GM19438 (cell line): ENCODE results near the gene PRB2.
"Not testable (repeated sequence)": the region's sequence is repeated elsewhere in the genome, so short reads cannot be mapped to it uniquely, and the experiment has no call there.

Source experiments
- ATAC-seq: cut with Tn5 transposase; IDR thresholded peaks from one replicate; pipeline ENCODE4 v1.9.1; 2021; ENCODE audit warnings: low read depth; ENCODE audit not compliant: unreplicated experiment

The PRB2 gene

DNA sequence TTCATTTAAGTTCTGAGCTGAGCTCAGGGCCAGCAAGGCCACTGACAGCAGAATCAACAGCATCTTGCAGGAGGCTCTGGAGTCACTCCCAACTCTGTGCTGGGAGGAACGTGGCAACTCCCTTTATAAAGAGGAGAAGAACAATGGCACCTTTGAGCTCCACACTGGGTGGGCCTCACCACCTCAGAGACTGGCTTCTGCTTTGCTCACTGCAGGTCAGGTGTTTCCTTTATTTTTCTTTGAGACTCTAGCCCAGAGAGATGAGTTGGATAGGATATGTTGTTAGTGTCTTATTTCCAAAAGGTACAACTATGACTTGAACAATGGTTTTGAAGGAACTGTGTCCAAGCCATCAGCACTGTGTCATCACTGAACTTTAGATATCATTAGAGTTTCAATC, at the start of gene PRB2:
Gene PRB2 (minus strand): TSS at position 101 of the 400 bp plus-strand sequence. CDS start 38 bp downstream, at position 63.
- ATAC-seq, result not testable (repeated sequence)

DNA sequence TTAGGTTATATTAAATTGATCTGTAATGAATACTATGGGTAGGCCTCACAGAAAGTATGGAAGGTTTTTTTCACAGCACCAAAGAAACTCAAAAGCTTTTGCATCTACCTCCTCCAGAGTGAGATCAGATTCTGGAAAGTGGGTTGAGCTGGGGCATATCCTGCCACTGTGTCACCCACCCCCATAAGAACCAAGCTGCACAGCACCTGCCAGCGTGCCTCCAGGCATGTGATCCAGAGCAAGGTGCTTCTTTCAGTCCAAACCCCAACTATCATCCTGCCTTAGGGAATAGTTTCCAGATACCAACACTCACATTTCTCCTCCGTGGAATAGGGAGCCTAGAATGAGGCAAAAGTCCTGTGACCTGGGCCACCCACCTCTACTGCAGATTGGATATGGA, 42.6 kb upstream of the PRB2 start:
- no peak for ATAC-seq

DNA sequence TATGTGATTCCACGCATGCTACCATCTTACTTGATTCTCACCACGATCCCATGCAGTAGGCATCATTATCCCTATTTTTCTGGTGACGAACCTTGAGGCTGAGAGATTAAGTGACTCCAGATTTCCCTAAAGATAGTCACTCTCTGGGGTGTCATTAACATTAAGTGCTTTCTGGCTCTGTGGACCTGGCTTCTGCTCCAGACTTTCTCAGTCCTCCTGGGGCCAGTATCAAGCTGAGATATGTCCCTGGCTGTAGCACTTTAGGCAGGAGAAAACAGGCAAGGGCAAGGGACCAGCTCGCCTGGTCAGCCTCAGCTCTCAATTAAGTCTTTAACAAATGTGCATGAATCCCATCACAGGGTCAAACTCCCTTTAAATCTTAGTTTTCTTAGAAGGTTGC, 38.3 kb upstream of the PRB2 start:
- no peak for ATAC-seq

DNA sequence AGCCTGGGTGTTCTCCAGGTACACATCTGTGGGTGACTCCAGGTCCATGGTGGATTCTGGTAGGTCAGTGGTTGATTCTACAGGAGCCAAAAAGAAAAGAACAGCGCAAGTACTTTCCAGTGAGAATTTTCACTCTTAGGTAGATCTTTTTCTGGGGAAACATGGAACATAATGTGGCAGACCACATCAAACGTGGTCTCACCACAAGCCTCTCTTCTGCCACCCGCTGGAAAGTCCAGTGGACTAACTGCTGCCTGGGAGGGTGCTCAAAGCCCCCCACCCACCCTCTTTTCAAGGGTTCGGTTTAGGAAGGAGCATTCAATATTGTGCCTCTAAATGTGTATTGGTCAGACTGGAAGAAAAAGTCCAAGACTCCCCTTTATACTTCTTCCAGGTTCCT, 36.1 kb upstream of the PRB2 start:
- no peak for ATAC-seq

DNA sequence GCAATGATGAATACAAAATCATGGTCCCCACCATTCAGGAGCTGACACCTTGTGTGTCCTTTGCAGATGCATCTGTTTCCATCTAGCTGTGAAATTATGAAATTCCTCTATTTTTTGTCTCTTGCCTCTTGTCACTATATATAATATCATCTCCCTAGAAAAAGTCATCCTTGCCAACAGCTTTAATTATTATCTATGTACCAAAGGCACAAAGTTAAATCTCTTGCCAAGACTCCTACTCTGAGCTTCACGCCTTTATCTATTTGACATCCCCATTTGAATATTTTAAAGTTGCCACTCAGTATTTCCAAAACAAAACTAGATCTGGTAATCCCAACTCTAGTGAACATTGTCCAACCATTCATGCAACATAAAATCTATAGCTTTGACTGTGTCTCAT, 32.0 kb upstream of the PRB2 start:
- ATAC-seq, result no peak

DNA sequence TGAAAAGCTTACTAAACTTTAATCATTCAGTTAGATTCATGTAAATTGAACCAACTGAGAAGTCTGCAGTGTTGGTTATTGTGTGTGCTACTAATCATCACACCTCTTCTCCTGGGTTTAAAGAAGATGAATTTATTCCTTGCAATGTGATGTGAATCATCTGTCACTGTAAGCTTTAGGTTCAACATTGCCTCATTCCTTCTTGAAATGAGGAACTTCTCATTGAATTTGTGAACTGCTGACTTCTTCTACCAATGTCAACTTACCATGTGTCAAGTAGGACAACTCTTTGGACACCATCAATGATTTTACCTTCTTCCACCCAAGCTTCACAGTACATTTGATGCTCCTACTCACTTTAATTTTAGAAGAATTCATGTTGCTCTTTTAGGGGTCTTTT, 17.4 kb upstream of the PRB2 start:
- ATAC-seq, result no peak

DNA sequence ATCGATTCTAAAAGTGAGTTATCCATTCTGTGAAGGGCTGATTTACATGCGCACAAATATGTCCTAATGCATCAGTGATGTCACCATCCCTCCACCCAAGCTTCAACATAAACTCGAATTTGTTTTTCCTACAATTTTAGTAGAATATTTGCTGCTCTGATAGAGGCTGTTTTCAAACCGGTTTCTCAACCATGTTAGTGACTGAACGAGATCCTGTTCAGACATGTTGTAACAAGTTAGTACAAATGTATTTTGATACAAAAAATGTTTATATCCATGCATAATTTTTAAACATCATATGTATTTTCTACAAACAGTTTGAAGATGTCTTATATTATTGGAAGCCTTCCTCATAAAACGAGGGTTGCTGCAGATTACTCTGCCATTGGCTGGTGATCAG, 12.7 kb upstream of the PRB2 start:
- no peak for ATAC-seq

DNA sequence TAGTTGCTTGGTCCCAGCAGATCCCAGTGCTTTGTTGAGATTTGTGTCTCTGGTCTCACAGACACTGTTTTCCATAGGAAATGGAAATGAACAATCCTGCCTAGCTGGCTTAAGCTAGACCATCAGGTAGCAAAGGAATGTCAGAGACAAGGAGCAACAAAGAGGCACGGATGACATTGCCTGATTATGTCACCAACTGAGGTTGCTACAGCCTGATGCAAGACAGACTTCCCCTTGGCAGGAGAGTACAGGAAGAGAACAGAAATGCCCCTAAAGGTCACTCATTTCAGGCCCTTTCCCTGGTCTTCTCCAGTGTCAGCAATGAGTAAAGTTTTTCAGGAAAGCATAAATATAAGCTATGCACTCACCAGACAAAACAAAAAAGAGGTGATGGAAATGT, 2.0 kb upstream of the PRB2 start:
- ATAC-seq, result no peak

DNA sequence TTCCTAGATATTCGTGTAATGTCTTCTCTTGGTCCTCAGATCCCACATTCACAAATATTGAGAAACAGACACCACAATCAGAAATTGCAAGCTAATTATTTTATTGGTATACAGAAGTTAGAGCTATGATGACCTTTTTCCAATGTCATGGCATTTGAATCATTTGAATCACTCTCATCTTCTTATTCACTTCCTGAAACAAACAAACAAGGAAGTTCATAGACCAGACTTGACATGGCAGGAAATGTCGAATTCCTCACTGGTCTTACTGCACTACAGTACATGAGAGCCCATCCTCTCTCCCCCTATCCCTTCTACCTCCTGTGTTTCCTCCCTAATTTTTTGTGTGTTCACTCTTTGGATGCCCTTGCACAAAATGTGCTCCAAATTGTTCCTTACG, 3.9 kb downstream of the PRB2 start:
- ATAC-seq, result not testable (repeated sequence)

DNA sequence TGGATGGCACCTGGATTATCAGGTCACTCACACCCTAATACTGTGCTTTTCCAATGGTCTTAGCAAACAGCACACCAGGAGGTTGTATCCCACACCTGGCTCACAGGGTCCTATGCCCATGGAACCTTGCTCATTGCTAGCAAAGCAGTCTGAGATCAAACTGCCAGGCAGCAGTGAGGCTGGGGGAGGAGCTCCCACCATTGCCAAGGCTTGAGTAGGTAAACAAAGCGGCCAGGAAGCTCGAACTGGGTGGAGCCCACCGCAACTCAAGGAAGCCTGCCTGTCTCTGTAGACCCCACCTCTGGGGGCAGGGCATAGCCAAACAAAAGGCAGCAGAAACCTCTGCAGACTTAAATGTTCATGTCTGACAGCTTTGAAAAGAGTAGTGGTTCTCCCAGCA, 17.9 kb downstream of the PRB2 start:
- not testable (repeated sequence) for ATAC-seq

DNA sequence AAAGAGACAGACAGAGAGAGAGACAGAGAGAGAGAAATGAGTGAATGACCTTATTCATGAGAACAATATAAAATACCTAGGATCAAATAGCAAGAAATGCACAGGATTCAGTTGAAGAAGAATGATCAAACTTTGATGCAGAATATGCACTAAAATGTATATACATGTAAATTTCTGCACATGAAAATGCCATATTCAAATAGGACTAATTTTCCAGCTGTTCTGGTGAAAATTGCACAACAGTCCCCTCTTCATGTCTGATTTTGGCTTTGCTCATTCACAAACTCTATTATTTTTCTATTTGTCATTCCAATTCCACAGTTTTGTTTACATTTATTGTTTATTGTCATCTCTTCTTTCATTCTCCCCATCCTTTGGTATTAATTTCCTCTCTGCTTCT, 34.2 kb downstream of the PRB2 start:
- ATAC-seq, result no peak

DNA sequence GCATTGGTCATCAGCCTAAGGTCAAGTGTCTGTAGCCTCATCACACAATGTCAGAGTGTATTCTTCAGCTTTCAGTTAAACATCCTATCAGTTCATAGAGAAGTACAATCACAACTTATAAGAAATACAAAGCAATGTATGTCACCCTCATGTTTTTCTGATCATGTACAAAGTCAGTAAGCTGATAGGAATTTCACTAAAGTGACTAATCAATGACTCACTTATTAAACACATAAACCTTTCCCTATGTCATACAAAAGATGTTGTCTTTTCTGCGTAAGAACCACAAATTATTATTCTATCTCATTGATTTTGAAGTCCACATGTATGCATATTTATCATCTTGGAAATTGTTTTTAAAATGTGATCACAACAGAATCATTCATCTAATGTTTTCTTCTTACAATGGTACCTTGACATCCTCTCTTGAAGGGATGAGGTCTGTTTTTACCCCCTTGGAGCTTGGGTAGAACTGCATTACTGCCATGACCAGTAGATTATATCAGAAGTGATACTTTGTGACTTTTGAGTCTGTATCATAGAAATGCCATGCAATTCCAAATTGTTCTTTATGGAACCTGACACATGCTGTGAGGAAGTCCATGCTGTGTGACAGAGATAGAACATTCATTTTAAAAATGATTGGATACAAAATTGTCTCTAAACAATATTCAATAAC, 35.0 kb downstream of the PRB2 start:
- ATAC-seq, result not testable (repeated sequence)

DNA sequence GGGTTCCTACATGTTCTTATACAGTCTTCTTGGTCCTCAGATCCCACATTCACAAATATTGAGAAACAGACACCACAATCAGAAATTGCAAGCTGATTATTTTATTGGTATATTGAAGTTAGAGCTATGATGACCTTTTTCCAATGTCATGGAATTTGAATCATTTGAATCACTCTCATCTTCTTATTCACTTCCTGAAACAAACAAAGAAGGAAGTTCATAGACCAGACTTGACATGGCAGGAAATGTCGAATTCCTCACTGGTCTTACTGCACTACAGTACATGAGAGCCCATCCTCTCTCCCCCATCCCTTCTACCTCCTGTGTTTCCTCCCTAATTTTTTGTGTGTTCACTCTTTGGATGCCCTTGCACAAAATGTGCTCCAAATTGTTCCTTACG, 43.6 kb downstream of the PRB2 start:
- ATAC-seq, result not testable (repeated sequence)

DNA sequence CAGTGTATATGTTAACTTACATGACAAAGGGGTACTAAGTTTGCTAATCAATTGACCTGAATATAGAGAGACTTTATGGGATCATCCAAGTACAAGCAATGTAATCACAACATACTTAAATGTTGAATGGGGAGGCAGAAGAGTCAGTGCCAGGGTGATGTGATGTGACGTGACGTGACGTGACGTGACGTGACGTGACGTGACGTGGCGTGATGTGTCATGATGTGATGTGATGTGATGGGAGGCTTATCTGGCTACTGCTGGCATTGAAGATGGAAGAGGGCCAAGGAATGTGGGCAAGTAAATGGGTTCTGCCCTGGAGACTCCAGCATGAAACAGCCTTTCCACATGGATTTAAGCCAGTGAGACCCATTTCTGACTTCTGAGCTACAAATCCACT, 46.9 kb downstream of the PRB2 start:
- no peak for ATAC-seq

DNA sequence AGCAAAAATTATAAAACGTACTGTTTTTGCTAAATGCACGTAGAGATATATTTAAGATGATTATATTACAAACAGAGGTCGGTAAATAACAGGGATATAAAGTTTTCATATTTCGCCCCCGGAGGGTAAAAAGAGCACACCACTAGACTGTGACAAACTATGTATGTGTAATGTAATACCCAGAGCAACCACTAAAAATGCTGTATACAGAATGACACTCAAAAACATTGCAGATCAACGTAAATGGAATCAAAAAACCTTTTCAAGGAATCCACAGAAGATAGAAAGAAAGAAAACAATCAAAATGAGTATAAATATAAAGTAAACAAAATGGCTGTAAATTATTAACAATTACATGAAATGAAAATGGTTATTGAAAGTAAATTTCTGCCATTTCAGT, 47.6 kb downstream of the PRB2 start:
- ATAC-seq, result no peak

DNA sequence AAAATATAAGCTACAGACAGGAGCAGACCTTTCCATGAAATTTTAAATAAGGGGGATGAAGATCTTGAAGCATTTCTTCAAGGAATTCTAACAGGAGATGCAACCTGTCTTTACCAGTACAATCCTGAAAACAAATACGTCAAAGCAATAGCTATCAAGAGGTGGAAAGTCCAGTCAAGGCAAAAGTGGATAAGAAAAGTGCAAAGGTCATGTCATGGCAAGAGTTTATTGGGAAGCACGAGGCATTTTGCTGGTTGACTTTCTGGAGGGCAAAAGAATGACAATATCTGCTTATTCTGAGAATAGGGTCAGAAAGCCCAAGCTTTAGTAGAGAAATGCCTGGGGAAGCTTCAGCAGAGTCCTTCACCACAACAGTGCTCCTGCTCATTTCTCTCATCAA, 50.9 kb downstream of the PRB2 start:
- no peak for ATAC-seq
